HepG2 (cell line): ENCODE results near the gene KCNK10. TPM values are rescaled to one million over a fixed set of nuclear protein-coding genes. Genes with fewer than 3 reads are reported as not detected.

Source experiments
- ATAC-seq: fragments of 200-7000 bp; cut with Tn5 transposase; 3 replicates; pipeline ENCODE4 v1.9.1; 2020; ENCODE audit warnings: mild to moderate bottlenecking, moderate library complexity
- BruUV-seq: library from RNA; stranded (reverse); fragments of 400-500 nt; replicated peaks from 2 replicates; lab custom pipeline; 2021; lab: Mats Ljungman, UMichigan
- CTCF ChIA-PET: fragments of 300-600 bp; formaldehyde crosslinking; extraction: SDS; loops from one replicate; lab custom pipeline; 2021; ENCODE audit warnings: low total read pairs, inconsistent platforms, low intra/inter-chr PET ratio; lab: Yijun Ruan, JAX
- POLR2A ChIA-PET: fragments of 350-600 bp; sonication (Branson Sonifier 250); formaldehyde crosslinking; loops from one replicate; lab custom pipeline; 2020; ENCODE audit warnings: antibody characterized with exemption, inconsistent platforms; lab: Yijun Ruan, JAX
- DNase-seq: peaks from one replicate; pipeline ENCODE4 v3.0.0-alpha.2; 2015; ENCODE audit warnings: low spot score
- FAIRE-seq: peaks from 3 replicates; lab custom pipeline; 2011; peaks lifted over from hg19 to GRCh38; lab: Jason Lieb, UNC
- H2AFZ ChIP-seq: one replicate; pipeline ENCODE4 v1.6.1; 2011; ENCODE audit warnings: low read length, inconsistent platforms
- H3K27ac ChIP-seq: fragments of 300-600 bp; 3 replicates; pipeline ENCODE4 v1.8.0; 2011; ENCODE audit warnings: mixed run types, mild to moderate bottlenecking, mixed read lengths, low read length, inconsistent platforms; ENCODE audit not compliant: insufficient read depth; ENCODE audit errors: extremely low read length
- H3K27me3 ChIP-seq, 2 experiments: fragments of 200-600 bp in 1 of 2; 2 replicates in 1 of 2; 3 replicates in 1 of 2; pipeline versions ENCODE4 v1.6.0 to v1.8.0; 2011; ENCODE audit warnings: low read length in 2 of 2, mild to moderate bottlenecking in 2 of 2, moderate library complexity in 2 of 2, inconsistent platforms in 1 of 2; ENCODE audit not compliant: insufficient read depth in 2 of 2, control insufficient read depth in 1 of 2
- H3K36me3 ChIP-seq, 2 experiments: fragments of 200-600 bp in 1 of 2; replicated peaks in 1 of 2; 2 replicates in 1 of 2; 3 replicates in 1 of 2; pipeline versions ENCODE4 v1.5.1 to v1.8.0; 2011; ENCODE audit warnings: low read length in 2 of 2, inconsistent platforms in 1 of 2; ENCODE audit not compliant: insufficient read depth in 2 of 2, control insufficient read depth in 1 of 2
- H3K4me1 ChIP-seq: 2 replicates; pipeline ENCODE4 v1.5.1; 2012; ENCODE audit warnings: low read length, inconsistent platforms; ENCODE audit not compliant: insufficient read depth
- H3K4me2 ChIP-seq: 2 replicates; pipeline ENCODE4 v1.6.0; 2011; ENCODE audit warnings: low read depth, low read length, inconsistent platforms
- H3K4me3 ChIP-seq, 3 experiments: fragments of 200-600 bp in 1 of 3; sonication (generic), shearing (Covaris generic) in 1 of 3; replicated peaks in 1 of 3; 2 replicates each; pipeline ENCODE4 v1.5.1; 2011 to 2016; ENCODE audit warnings: low read length in 3 of 3, inconsistent platforms in 2 of 3, low read depth in 2 of 3, mild to moderate bottlenecking in 2 of 3, control low read depth in 1 of 3, mixed read lengths in 1 of 3; ENCODE audit not compliant: insufficient read depth in 1 of 3
- H3K79me2 ChIP-seq: one replicate; pipeline ENCODE4 v1.6.1; 2011; ENCODE audit warnings: low read length, inconsistent platforms; ENCODE audit not compliant: insufficient read depth
- H3K9ac ChIP-seq: 2 replicates; pipeline ENCODE4 v1.6.0; 2011; ENCODE audit warnings: mild to moderate bottlenecking, low read depth, low read length, inconsistent platforms; ENCODE audit not compliant: insufficient read depth
- H3K9me3 ChIP-seq: 2 replicates; pipeline ENCODE4 v1.5.1; 2012; ENCODE audit warnings: mild to moderate bottlenecking, low read length
- H4K20me1 ChIP-seq: 2 replicates; pipeline ENCODE4 v1.6.0; 2011; ENCODE audit warnings: inconsistent platforms, mild to moderate bottlenecking, low read length, moderate library complexity; ENCODE audit not compliant: insufficient read depth
- GATAD1 ChIP-seq: IDR thresholded peaks from 2 replicates; pipeline ENCODE4 v1.6.1; 2016; ENCODE audit warnings: missing genetic modification reagents, missing compliant biosample characterization
- HOXA3 ChIP-seq: sonication (generic); formaldehyde crosslinking; IDR thresholded peaks from 2 replicates; pipeline ENCODE4 v1.5.0; 2020; ENCODE audit warnings: missing genetic modification reagents
- NCOA1 ChIP-seq: sonication (generic); formaldehyde crosslinking; IDR thresholded peaks from 2 replicates; pipeline ENCODE4 v1.9.0; 2021; ENCODE audit warnings: missing genetic modification reagents
- POLR2G ChIP-seq: fragments of 200-400 bp; formaldehyde crosslinking; IDR thresholded peaks from 2 replicates; pipeline ENCODE4 v1.6.1; 2018; ENCODE audit warnings: mild to moderate bottlenecking, low read depth, low read length, moderate library complexity
- PTBP1 ChIP-seq: fragments of 200-400 bp; formaldehyde crosslinking; IDR thresholded peaks from 2 replicates; pipeline ENCODE4 v1.6.1; 2018; ENCODE audit warnings: low read length, low read depth; ENCODE audit not compliant: poor library complexity, severe bottlenecking
- REXO4 ChIP-seq: sonication (generic); formaldehyde crosslinking; IDR thresholded peaks from 2 replicates; pipeline ENCODE4 v1.8.0; 2022; ENCODE audit warnings: missing genetic modification reagents, mild to moderate bottlenecking, borderline replicate concordance
- RORA ChIP-seq: sonication (generic); formaldehyde crosslinking; IDR thresholded peaks from 2 replicates; pipeline ENCODE4 v1.5.0; 2020; ENCODE audit warnings: mild to moderate bottlenecking, missing genetic modification reagents, moderate library complexity
- SMAD9 ChIP-seq: sonication (generic); formaldehyde crosslinking; IDR thresholded peaks from 2 replicates; pipeline ENCODE4 v1.5.1; 2020; ENCODE audit warnings: mild to moderate bottlenecking, missing genetic modification reagents
- TEAD3 ChIP-seq: optimal IDR thresholded peaks from 2 replicates; pipeline ENCODE3; 2016; ENCODE audit warnings: borderline replicate concordance
- ZNF18 ChIP-seq: sonication (generic); formaldehyde crosslinking; IDR thresholded peaks from 2 replicates; pipeline ENCODE4 v1.8.0; 2022; ENCODE audit warnings: mild to moderate bottlenecking, missing genetic modification reagents; ENCODE audit not compliant: insufficient replicate concordance
- ZNF230 ChIP-seq: sonication (generic); formaldehyde crosslinking; IDR thresholded peaks from 2 replicates; pipeline ENCODE4 v1.4.0; 2020; ENCODE audit warnings: mild to moderate bottlenecking, missing genetic modification reagents
- ZNF232 ChIP-seq: sonication (generic); formaldehyde crosslinking; IDR thresholded peaks from 2 replicates; pipeline ENCODE4 v1.4.0; 2020; ENCODE audit warnings: missing genetic modification reagents, borderline replicate concordance
- ZNF83 ChIP-seq: sonication (generic); formaldehyde crosslinking; IDR thresholded peaks from 2 replicates; pipeline ENCODE4 v1.4.0; 2020; ENCODE audit warnings: missing genetic modification reagents, mild to moderate bottlenecking, borderline replicate concordance
- ZSCAN5A ChIP-seq: sonication (generic); formaldehyde crosslinking; IDR thresholded peaks from 2 replicates; pipeline ENCODE4 v1.8.0; 2022; ENCODE audit warnings: mild to moderate bottlenecking, missing genetic modification reagents, borderline replicate concordance
- WGBS: methylation state at CpG from one replicate; pipeline ENCODE4 v1.1.6; 2017; ENCODE audit warnings: low lambda C conversion rate; 5-methylcytosine and 5-hydroxymethylcytosine counted together
- in situ Hi-C: cut with HindIII; loops from 2 replicates; pipeline ENCODE4 v1.10.0; 2017; ENCODE audit warnings: low pct_unique_long_range_greater_than_20kb; ENCODE audit not compliant: extremely low pct_ligation_motif_present
- intact Hi-C: fragments of 100-400 bp; cut with micrococcal nuclease; formaldehyde crosslinking; loops from one replicate; pipeline ENCODE4 v1.10.0; 2022; ENCODE audit not compliant: unreplicated experiment
- polyA plus RNA-seq, 8 experiments: library from polyadenylated mRNA; depleted of rRNA in 3 of 8; stranded (reverse) in 7 of 8; unstranded in 1 of 8; fragments of >200 nt; fragmentation: Illumina TruSeq in 4 of 8; extraction: Trizol in 4 of 8; gene quantifications; 2 replicates each; pipeline versions ENCODE4 v1.2.1 to v1.2.3, GENCODE V29; 2011 to 2016; ENCODE audit warnings: low read depth in 4 of 8, missing spikeins in 1 of 8, mixed read lengths in 1 of 8; ENCODE audit not compliant: insufficient read depth in 1 of 8
- total RNA-seq, 5 experiments: library from RNA; depleted of rRNA; stranded (reverse); fragments of >200 nt; fragmentation: Illumina TruSeq; extraction: Trizol; gene quantifications; 2 replicates each; pipeline ENCODE4 v1.2.3, GENCODE V29; 2016; ENCODE audit warnings: low read depth in 1 of 5

KCNK10 gene
- total and polyA plus RNA-seq, 2 of the 13 experiments (the other 11 are each of a cell fraction or from before 2014, with no cell fraction given): not detected

GRCh38 chr14:88168025-88168424 is 155.0 kb downstream of the KCNK10 start:
- Histone ChIP-seq H3K27me3 (no peaks in the 10 kb centered on the region), H3K4me1 (peaks cover 19% of the 10 kb centered on the region), H2AFZ (no peak overlapping the region), H4K20me1 (no peaks in the 10 kb centered on the region), H3K27ac (no peak overlapping the region), H3K4me2 (no peak overlapping the region), H3K36me3 (no peaks in the 10 kb centered on the region), H3K79me2 (no peaks in the 10 kb centered on the region), H3K9me3 (peaks cover 4% of the 10 kb centered on the region; the same call in 1 of the 2 replicates), H3K9ac (no peak overlapping the region), H3K4me3 (no peak overlapping the region)
- BruUV-seq: no TSS peak
- ChIA-PET CTCF (interaction anchor here (1.6 to 3.1 kb wide), 2 partner anchors 152 to 154 kb away, joined by 3 to 33 read pairs; no protein-coding TSS in a partner anchor), POLR2A (no interaction called here)
- TF ChIP-seq ZNF18 (CRISPR knock-in tag) (no peak), REXO4 (CRISPR knock-in tag) (no peak), NCOA1 (CRISPR knock-in tag) (no peak), ZNF230 (CRISPR knock-in tag) (no peak), RORA (CRISPR knock-in tag) (no peak), ZNF232 (no peak), ZSCAN5A (no peak), SMAD9 (CRISPR knock-in tag) (no peak), ZNF83 (CRISPR knock-in tag) (no peak), PTBP1 (no peak), HOXA3 (CRISPR knock-in tag) (no peak), TEAD3 (CRISPR knock-in tag) (no peak), GATAD1 (no peak), POLR2G (no peak)
- 80% methylated on average over 3 of the region's 7 CpGs for WGBS
- FAIRE-seq: no peak
- 0 out of 3 replicates have a peak, but pooled peaks have one; percentile 21 for ATAC-seq
- no peak for DNase-seq
- in situ Hi-C loops (loop anchor here (5.0 to 10.0 kb wide), 2 partner anchors 156 to 223 kb away; no protein-coding TSS in a partner anchor), intact Hi-C loops (loop anchor here (1.0 kb wide), 2 partner anchors 155 to 223 kb away; no protein-coding TSS in a partner anchor)
